Neural cell (in vitro differentiated cells): ENCODE results near the gene VPS50. TPM values are rescaled to one million over a fixed set of nuclear protein-coding genes. Genes with fewer than 3 reads are reported as not detected.

Experiments
- H2AFZ ChIP-seq: fragments of 200-600, 300-800 bp; sonication (generic), shearing (Covaris generic); 2 replicates; pipeline ENCODE4 v1.6.0; 2014; ENCODE audit warnings: low read depth, mild to moderate bottlenecking, antibody characterized with exemption, low read length, moderate library complexity
- H3F3A ChIP-seq: fragments of 200-600 bp; shearing (Covaris generic); 2 replicates; pipeline ENCODE4 v1.6.1; 2016; ENCODE audit warnings: mild to moderate bottlenecking, moderate library complexity, mixed read lengths, antibody characterized with exemption, low read length; ENCODE audit not compliant: insufficient read depth, poor library complexity, severe bottlenecking
- H3K27ac ChIP-seq: fragments of 200-600, 300-800 bp; sonication (generic), shearing (Covaris generic); 2 replicates; pipeline ENCODE4 v1.5.1; 2014; ENCODE audit warnings: mild to moderate bottlenecking, low read length, moderate library complexity
- H3K27me3 ChIP-seq: fragments of 300-800, 200-600 bp; sonication (generic), shearing (Covaris generic); 2 replicates; pipeline ENCODE4 v1.6.0; 2014; ENCODE audit warnings: mild to moderate bottlenecking, low read depth, low read length, moderate library complexity; ENCODE audit not compliant: insufficient read depth
- H3K36me3 ChIP-seq: fragments of 300-800, 200-600 bp; sonication (generic), shearing (Covaris generic); 2 replicates; pipeline ENCODE4 v1.5.1; 2014; ENCODE audit warnings: mild to moderate bottlenecking, antibody characterized with exemption, low read length, moderate library complexity; ENCODE audit not compliant: insufficient read depth
- H3K4me2 ChIP-seq: fragments of 300-800, 200-600 bp; sonication (generic), shearing (Covaris generic); 2 replicates; pipeline ENCODE4 v1.6.0; 2014; ENCODE audit warnings: mild to moderate bottlenecking, low read length
- H3K4me3 ChIP-seq: fragments of 300-800, 200-600 bp; sonication (generic), shearing (Covaris generic); 2 replicates; pipeline ENCODE4 v1.5.1; 2014; ENCODE audit warnings: mild to moderate bottlenecking, low read length, moderate library complexity
- H3K79me2 ChIP-seq: fragments of 200-600 bp; shearing (Covaris generic); replicated peaks from 2 replicates; pipeline ENCODE4 v1.6.0; 2014; ENCODE audit warnings: mild to moderate bottlenecking, low read length, moderate library complexity; ENCODE audit not compliant: insufficient read depth
- H3K9ac ChIP-seq: fragments of 300-800, 200-600 bp; sonication (generic), shearing (Covaris generic); 2 replicates; pipeline ENCODE4 v1.6.1; 2016; ENCODE audit warnings: mild to moderate bottlenecking, low read length, mixed read lengths
- H3K9me2 ChIP-seq: fragments of 200-600 bp; shearing (Covaris generic); 2 replicates; pipeline ENCODE4 v1.6.1; 2016; ENCODE audit warnings: mild to moderate bottlenecking, low read length, mixed read lengths; ENCODE audit not compliant: insufficient read depth
- H3K9me3 ChIP-seq: fragments of 200-600, 300-800 bp; sonication (generic), shearing (Covaris generic); 2 replicates; pipeline ENCODE4 v1.6.1; 2016; ENCODE audit warnings: mild to moderate bottlenecking, mixed run types, low read length, moderate library complexity, mixed read lengths
- H4K20me1 ChIP-seq: fragments of 200-600 bp; shearing (Covaris generic); 2 replicates; pipeline ENCODE4 v1.6.1; 2016; ENCODE audit warnings: mild to moderate bottlenecking, mixed run types; ENCODE audit not compliant: insufficient read depth
- EP300 ChIP-seq: fragments of 450-650 bp; conservative IDR thresholded peaks from 2 replicates; pipeline ENCODE4 v1.6.1; 2014; ENCODE audit warnings: antibody characterized with exemption, mild to moderate bottlenecking, moderate library complexity; ENCODE audit not compliant: poor library complexity, severe bottlenecking
- EZH2 ChIP-seq: fragments of 200-600, 300-800 bp; shearing (Covaris generic), sonication (generic); IDR thresholded peaks from 2 replicates; pipeline ENCODE4 v1.6.1; 2014; ENCODE audit warnings: antibody characterized with exemption, low read length, borderline replicate concordance, mild to moderate bottlenecking; ENCODE audit not compliant: insufficient read depth, poor library complexity, severe bottlenecking
- MXI1 ChIP-seq: fragments of 450-650 bp; conservative IDR thresholded peaks from 2 replicates; pipeline ENCODE4 v1.6.1; 2014; ENCODE audit warnings: antibody characterized with exemption, mild to moderate bottlenecking; ENCODE audit not compliant: poor library complexity, severe bottlenecking
- POLR2AphosphoS5 ChIP-seq: IDR thresholded peaks from 2 replicates; pipeline ENCODE4 v1.6.1; 2012
- RAD21 ChIP-seq: fragments of 450-650 bp; conservative IDR thresholded peaks from 2 replicates; pipeline ENCODE4 v1.6.1; 2014; ENCODE audit warnings: antibody characterized with exemption, mild to moderate bottlenecking, moderate library complexity
- SMC3 ChIP-seq: fragments of 450-650 bp; conservative IDR thresholded peaks from 2 replicates; pipeline ENCODE4 v1.6.1; 2014; ENCODE audit warnings: antibody characterized with exemption, mild to moderate bottlenecking, moderate library complexity; ENCODE audit not compliant: poor library complexity
- TAF1 ChIP-seq: IDR thresholded peaks from 2 replicates; pipeline ENCODE4 v1.6.1; 2012; ENCODE audit warnings: low read depth
- polyA plus RNA-seq: library from polyadenylated mRNA; depleted of rRNA; stranded (reverse); fragments of >200 nt; gene quantifications from 2 replicates; pipeline ENCODE4 v1.2.3, GENCODE V29; 2014
- TF ChIP-seq, protein P1 (sequence below): fragments of 450-650 bp; IDR thresholded peaks from 2 replicates; pipeline ENCODE4 v1.5.1; 2014; ENCODE audit warnings: antibody characterized with exemption, mild to moderate bottlenecking, moderate library complexity; ENCODE audit not compliant: poor library complexity, severe bottlenecking
- TF ChIP-seq, protein P2 (sequence below): IDR thresholded peaks from 2 replicates; pipeline ENCODE4 v1.6.1; 2012; ENCODE audit warnings: borderline replicate concordance

VPS50 gene
- polyA plus RNA-seq, 1 donor from 2014 or later = 58.2 TPM

DNA sequence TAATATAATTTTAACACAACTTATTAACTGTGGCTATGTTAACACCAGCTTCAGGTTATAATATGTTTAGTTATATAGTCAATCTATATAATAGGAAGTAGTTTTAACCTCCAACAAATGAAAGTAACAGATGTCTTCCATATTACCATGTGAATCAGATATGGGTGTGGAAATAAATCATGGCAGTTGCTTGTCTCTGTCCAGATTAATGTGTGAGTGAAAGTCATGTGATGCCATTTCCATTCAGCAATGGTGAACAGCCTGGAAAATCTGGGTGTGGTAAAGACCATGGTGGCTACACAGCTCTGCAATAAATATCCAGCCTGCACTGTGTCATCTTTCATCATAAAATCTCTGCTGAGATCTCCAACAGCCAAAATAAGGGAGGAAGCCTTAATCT is 33.7 kb upstream of the VPS50 start:
- no peaks in the 10 kb centered on the region for H3K36me3 ChIP-seq
- no peak overlapping the region for H2AFZ ChIP-seq
- H3K9ac ChIP-seq = no peak overlapping the region
- H4K20me1 ChIP-seq = no peaks in the 10 kb centered on the region
- no peaks in the 10 kb centered on the region for H3K9me3 ChIP-seq
- H3K27ac ChIP-seq = no peak overlapping the region
- H3K4me3 ChIP-seq = no peak overlapping the region
- H3F3A ChIP-seq = no peaks in the 10 kb centered on the region
- no peaks in the 10 kb centered on the region for H3K79me2 ChIP-seq
- no peaks in the 10 kb centered on the region for H3K9me2 ChIP-seq
- H3K4me2 ChIP-seq = no peak overlapping the region
- no peak for TF ChIP-seq EZH2
- TF ChIP-seq RAD21 = no peak
- TF ChIP-seq, protein P1, sequence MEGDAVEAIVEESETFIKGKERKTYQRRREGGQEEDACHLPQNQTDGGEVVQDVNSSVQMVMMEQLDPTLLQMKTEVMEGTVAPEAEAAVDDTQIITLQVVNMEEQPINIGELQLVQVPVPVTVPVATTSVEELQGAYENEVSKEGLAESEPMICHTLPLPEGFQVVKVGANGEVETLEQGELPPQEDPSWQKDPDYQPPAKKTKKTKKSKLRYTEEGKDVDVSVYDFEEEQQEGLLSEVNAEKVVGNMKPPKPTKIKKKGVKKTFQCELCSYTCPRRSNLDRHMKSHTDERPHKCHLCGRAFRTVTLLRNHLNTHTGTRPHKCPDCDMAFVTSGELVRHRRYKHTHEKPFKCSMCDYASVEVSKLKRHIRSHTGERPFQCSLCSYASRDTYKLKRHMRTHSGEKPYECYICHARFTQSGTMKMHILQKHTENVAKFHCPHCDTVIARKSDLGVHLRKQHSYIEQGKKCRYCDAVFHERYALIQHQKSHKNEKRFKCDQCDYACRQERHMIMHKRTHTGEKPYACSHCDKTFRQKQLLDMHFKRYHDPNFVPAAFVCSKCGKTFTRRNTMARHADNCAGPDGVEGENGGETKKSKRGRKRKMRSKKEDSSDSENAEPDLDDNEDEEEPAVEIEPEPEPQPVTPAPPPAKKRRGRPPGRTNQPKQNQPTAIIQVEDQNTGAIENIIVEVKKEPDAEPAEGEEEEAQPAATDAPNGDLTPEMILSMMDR = no peak
- H3K27me3 ChIP-seq = no peaks in the 10 kb centered on the region

DNA sequence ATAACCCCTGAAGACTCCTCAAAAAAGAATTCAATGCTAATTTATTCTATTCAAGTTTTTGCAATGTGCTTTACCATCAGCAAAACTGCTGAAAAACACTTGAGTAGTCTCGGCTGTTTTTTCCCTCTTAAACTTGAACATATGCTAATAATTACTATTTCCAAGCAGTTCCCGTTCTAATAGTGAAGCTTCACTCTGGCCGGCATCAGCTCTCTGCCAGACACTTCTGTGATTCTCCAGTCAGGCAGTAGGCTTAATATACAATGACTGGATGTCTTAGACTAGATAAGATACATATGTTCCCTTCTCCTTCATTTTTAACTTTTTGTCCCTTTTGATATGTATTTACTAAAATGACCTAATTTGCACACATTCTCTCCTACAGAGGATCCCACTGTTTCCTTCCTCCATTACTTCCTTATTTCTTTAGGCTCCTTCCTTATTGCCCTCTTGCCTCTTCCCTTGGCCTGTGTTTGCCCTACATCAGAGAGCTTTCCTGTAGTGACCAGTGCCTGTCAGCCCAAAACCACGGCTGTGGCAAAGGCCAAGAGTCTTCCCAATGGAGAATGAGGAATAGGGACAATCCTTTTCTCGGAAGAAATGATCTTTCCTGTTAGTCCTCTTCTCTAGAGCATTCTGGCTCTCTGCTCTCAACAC is 29.4 kb upstream of the VPS50 start:
- H4K20me1 ChIP-seq = no peaks in the 10 kb centered on the region
- H3K4me3 ChIP-seq = no peak overlapping the region
- no peak overlapping the region for H2AFZ ChIP-seq
- no peaks in the 10 kb centered on the region for H3K79me2 ChIP-seq
- H3K4me2 ChIP-seq = no peak overlapping the region
- H3K9me2 ChIP-seq = no peaks in the 10 kb centered on the region
- H3K9ac ChIP-seq = no peak overlapping the region
- TF ChIP-seq SMC3 = no peak
- no peak for TF ChIP-seq EZH2
- no peak for TF ChIP-seq RAD21
- no peak for TF ChIP-seq EP300
- TF ChIP-seq MXI1 = no peak
- TF ChIP-seq TAF1 = no peak
- no peak for TF ChIP-seq POLR2AphosphoS5
- TF ChIP-seq, protein P2, sequence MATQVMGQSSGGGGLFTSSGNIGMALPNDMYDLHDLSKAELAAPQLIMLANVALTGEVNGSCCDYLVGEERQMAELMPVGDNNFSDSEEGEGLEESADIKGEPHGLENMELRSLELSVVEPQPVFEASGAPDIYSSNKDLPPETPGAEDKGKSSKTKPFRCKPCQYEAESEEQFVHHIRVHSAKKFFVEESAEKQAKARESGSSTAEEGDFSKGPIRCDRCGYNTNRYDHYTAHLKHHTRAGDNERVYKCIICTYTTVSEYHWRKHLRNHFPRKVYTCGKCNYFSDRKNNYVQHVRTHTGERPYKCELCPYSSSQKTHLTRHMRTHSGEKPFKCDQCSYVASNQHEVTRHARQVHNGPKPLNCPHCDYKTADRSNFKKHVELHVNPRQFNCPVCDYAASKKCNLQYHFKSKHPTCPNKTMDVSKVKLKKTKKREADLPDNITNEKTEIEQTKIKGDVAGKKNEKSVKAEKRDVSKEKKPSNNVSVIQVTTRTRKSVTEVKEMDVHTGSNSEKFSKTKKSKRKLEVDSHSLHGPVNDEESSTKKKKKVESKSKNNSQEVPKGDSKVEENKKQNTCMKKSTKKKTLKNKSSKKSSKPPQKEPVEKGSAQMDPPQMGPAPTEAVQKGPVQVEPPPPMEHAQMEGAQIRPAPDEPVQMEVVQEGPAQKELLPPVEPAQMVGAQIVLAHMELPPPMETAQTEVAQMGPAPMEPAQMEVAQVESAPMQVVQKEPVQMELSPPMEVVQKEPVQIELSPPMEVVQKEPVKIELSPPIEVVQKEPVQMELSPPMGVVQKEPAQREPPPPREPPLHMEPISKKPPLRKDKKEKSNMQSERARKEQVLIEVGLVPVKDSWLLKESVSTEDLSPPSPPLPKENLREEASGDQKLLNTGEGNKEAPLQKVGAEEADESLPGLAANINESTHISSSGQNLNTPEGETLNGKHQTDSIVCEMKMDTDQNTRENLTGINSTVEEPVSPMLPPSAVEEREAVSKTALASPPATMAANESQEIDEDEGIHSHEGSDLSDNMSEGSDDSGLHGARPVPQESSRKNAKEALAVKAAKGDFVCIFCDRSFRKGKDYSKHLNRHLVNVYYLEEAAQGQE = no peak
- TF ChIP-seq, protein P1 = no peak
- no peak overlapping the region for H3K27ac ChIP-seq
- no peaks in the 10 kb centered on the region for H3F3A ChIP-seq
- no peaks in the 10 kb centered on the region for H3K36me3 ChIP-seq
- H3K9me3 ChIP-seq = no peaks in the 10 kb centered on the region
- H3K27me3 ChIP-seq = no peaks in the 10 kb centered on the region
